ENCODE data around the gene ZNF420.
A peak's percentile ranks its signal among the peaks of the same experiment; 100 is the strongest.

ZNF420 gene

DNA sequence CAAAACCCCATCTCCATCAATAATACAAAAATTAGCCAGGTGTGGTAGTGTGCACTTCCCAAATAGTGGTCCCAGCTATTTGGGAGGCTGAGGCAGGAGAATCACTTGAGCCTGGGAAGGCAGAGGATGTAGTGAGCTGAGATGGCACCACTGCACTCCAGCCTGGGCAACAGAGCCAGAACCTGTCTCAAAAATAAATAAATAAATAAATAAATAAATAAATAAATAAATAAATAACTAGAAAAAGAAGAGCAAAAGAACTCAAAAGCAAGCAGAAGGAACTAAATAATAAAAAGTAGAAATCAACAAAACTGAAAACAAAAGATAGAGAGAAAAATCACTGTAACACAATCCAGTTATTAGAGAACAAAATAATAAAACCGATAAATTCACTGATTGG is 81.9 kb downstream of the ZNF420 start:
- no peak overlapping the region for H3K9ac ChIP-seq (ENCODE audit: low read depth, low read length)
- peaks cover 31% of the 10 kb centered on the region for H3K36me3 ChIP-seq (ENCODE audit: insufficient read depth, low read depth, low read length)
- H3K27me3 ChIP-seq (ENCODE audit: insufficient read depth, low read length) = no peaks in the 10 kb centered on the region
- peaks cover 79% of the 10 kb centered on the region for H3K9me3 ChIP-seq (ENCODE audit: insufficient read depth, low read depth, low read length)
- no peaks in the 10 kb centered on the region for H3K4me1 ChIP-seq (ENCODE audit: insufficient read depth, low read length)
- H3K27ac ChIP-seq (ENCODE audit: low read length) = no peak overlapping the region
- H3K4me3 ChIP-seq (ENCODE audit: low read length) = no peak overlapping the region

DNA sequence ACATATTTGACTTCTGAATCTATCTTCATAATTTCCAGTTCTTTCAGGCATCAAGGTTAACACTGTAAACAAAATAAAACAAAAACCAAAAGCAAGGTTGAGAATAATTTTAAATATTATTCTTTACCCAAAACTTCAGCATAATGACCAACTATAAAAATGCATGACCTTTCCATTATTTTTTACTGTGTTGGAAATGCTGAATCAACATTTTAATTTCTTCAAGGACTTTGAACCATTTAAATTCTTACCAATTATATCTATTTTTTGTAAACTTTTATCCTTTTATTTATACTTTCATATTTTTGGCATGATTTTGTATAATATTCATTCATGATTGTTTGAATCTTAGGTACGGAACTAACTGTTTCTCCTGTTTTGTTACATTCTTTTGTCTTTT is 87.4 kb downstream of the ZNF420 start:
- Histone ChIP-seq H3K36me3 (ENCODE audit: insufficient read depth, low read depth, low read length) (peaks cover 45% of the 10 kb centered on the region), H3K9ac (ENCODE audit: low read depth, low read length) (no peak overlapping the region), H3K9me3 (ENCODE audit: insufficient read depth, low read depth, low read length) (peaks cover 74% of the 10 kb centered on the region), H3K27ac (ENCODE audit: low read length) (no peak overlapping the region), H3K4me1 (ENCODE audit: insufficient read depth, low read length) (no peaks in the 10 kb centered on the region), H3K4me3 (ENCODE audit: low read length) (no peak overlapping the region), H3K27me3 (ENCODE audit: insufficient read depth, low read length) (no peaks in the 10 kb centered on the region)

DNA sequence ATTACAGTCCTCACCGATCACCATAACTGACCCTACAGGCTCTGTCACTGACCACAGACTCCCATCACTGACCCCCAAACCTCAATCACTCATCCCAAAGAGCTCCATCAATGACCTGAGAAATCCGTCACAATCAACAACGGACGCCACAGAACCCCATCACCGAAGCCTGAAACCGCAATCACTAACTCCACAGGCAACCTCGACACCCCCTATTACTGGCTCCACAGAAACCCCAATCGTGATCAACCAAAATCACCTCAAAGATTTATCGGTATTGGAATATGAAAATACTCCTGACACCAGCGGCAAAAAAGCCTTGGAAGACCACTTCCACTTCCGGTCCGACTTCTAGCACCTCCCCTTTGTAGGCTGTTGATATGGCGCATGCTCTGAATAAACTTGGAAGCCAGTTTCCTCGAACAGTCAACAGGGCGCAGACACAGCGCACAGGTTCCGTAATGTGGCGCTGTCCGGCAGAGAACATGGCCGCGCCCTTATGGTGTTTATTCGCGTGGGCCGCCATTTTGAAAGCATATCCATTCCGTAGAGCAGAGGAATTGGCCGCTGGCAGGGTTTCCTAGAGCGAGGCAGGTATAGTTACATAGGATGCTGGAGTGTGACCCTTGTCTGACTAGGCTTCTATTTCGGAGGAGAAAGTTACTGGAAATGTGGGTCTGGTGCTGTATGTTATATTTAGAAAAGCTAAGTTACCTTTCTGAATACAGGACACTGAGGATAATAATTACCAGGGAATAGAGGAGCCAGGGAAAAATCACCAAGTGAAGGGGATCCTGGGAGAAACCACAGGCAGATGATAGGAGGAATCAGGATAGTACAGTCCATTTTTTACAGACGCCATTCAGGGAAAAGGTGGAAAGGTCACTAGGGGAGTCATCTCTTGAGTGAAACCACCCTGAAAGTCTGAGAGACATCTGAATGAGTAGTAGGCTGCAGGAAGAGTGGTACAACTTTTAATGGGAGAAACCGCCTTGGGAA is 94.4 kb downstream of the ZNF420 start, which contains the start of gene ZNF585A:
TSS of gene ZNF585A (minus strand) at position 328 of the 999 bp plus-strand sequence. CDS start 2,785 bp downstream, outside the sequence.
- H3K27me3 ChIP-seq (ENCODE audit: insufficient read depth, low read length) = no peaks in the 10 kb centered on the region
- peak within 1 kb of the TSS; percentile 79; the same call in 1 of the 2 replicates for H3K9ac ChIP-seq (ENCODE audit: low read depth, low read length)
- no peaks in the 10 kb centered on the region for H3K4me1 ChIP-seq (ENCODE audit: insufficient read depth, low read length)
- H3K4me3 ChIP-seq (ENCODE audit: low read length) = peak within 1 kb of the TSS; percentile 95
- H3K9me3 ChIP-seq (ENCODE audit: insufficient read depth, low read depth, low read length) = peaks cover 73% of the 10 kb centered on the region
- H3K36me3 ChIP-seq (ENCODE audit: insufficient read depth, low read depth, low read length) = peaks cover 23% of the 10 kb centered on the region
- no peak within 1 kb of the TSS for H3K27ac ChIP-seq (ENCODE audit: low read length)

Data from iPS-20b (cell line).